Measurements from ENCODE around the gene S100A8.

Gene S100A8

GRCh38 chr1:153389973-153390879 lies 647 bp downstream of the S100A8 start:
- peak in 2 of 4 experiments; percentile 41 to 48 for DNase-seq

GRCh38 chr1:153389401-153389800 lies 1.5 kb downstream of the S100A8 start:
- DNase-seq = no peak

GRCh38 chr1:153387785-153388184 lies 3.1 kb downstream of the S100A8 start:
- DNase-seq = no peak

DNA sequence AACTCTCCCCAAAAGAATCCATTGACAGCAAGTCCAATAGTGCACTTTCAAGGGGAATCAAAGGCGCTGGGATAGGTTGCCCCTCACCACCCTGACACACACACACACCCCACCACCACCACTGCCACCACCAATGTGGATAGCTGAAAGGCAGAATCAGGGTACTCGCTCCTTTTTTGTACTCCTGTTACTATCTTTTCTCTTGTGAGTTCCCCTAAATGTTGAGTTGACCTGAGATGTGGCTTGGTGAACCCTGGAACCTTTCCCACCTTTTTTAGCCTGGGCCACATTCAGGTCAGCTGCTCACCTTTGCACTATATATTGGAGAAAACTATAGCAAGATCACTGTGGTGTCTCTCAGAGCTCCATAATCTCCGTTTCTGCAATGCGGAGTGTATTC lies 3.9 kb downstream of the S100A8 start:
- DNase-seq = no peak

DNA sequence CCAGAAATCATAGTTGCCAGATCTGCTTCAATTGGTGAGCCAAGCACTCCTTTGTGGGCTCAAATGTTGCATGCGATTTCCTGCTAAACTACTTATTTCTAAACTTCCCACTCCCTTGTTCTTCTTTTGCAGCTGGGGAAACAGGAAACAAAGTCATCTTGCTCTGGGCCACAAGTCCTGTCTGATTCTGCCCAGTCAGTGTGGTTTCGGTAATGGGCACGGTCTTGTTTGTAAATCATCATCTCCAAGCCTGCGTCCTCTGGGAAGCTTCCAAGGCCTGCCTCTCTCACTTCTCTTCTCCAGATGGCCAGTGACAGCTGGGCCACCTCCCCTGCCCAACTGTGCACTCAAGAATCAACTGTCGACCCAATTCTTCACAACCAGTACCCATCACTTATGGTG lies 4.4 kb downstream of the S100A8 start:
- peak; percentile 83 to 93 (median 90) for DNase-seq

GRCh38 chr1:153384958-153385580 lies 5.8 kb downstream of the S100A8 start:
- DNase-seq = peak; percentile 22 to 73 (median 56)

GRCh38 chr1:153380711-153381110 lies 10.2 kb downstream of the S100A8 start:
- no peak for DNase-seq

DNA sequence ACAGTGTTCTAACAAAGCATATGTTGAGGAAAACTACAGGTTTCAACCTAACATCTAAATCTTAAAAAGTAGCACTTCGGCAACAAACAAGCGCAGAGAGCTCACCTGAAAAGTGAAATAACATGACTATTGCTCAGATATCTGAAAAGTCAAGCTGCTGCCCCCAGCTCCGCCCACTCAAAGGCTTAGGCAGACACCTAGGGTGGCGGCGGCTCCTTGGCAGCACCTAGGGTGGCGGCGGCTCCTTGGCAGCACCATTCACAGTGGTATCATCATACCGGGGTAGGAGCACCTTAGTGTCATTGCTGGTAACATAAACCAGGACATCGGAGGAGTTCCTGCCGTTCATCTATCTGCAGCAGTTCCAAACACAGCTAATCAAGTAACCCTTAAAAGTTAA lies 11.3 kb downstream of the S100A8 start:
- DNase-seq = no peak

- peak; percentile 41 to 87 (median 78) for DNase-seq
These were observed 15.4 kb downstream of the S100A8 start, which contains the start of gene S100A12 for GRCh38 chr1:153375511-153375910. S100A12 (minus strand) TSS chr1:153375621; CDS start chr1:153374592, 1,029 bp downstream.

- peak in 3 of 4 experiments; percentile 45 to 71 (median 54) for DNase-seq
These were observed 16.8 kb downstream of the S100A8 start for GRCh38 chr1:153374071-153374470.

DNA sequence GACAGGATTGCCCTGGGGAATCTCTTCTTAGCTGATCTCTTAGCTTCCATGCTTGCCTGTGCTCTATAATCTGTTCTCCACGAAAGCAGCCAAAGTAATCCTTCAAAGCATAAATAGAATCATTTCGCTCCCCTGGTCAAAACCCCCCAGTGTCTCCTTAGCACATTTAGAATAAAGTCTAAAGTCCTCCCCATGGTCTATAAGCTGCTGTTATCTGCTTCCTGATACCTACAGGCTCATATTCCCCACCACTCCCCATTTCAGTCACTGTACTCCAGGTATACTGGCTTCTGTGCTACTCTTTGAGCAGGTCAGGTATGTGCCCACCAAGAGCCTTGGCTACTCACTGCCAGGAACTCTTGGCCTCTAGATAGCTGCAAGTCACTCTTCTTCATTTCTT lies 18.3 kb downstream of the S100A8 start:
- DNase-seq = no peak

- no peak for DNase-seq
These were observed 19.6 kb downstream of the S100A8 start for GRCh38 chr1:153371231-153371630.

GRCh38 chr1:153370146-153370545 lies 20.7 kb downstream of the S100A8 start:
- DNase-seq = no peak

DNA sequence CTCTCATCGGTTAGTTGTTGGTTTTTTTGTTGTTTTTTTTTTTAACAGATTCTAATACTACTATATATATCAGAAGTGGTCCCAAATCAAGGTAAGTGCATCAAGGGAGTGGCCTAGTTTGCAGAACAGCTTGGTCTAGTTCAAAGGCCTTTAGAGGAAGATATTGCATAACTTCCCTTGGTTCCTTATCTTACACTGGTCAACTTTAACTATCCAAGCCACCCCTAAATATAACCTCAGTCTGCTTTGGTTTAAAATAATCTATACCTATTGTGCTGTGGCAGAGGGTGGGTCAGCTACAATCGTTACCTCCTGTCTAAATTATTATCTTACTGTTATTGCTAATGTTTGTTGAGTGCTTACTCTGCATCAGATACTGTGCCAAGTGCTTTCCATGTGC lies 22.4 kb downstream of the S100A8 start:
- DNase-seq = peak in 3 of 4 experiments; percentile 20 to 65 (median 55)

GRCh38 chr1:153367090-153367489 lies 23.8 kb downstream of the S100A8 start:
- DNase-seq = peak in 1 of 4 experiments; percentile 56

GRCh38 chr1:153366261-153366660 lies 24.6 kb downstream of the S100A8 start:
- DNase-seq = no peak

DNA sequence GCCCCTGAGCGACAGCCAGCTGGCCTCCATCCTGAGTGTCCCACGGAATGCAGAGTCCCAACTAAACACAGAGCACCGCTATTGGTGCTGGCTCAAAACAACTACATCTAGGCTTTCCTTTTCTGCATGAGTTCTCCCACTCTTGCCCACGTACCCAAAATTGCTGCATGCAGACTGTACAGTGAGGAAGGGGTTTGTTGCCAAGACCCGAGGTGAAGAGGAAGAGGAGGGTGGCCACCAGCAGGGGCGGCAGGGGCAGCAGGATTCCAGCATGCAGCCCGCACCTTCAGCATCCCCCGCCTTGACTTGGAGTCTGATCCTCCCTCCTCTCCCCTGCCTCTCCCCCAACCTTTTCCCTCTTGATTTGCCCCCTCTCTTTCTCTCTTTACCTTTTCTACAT lies 25.2 kb downstream of the S100A8 start:
- DNase-seq = no peak

- DNase-seq = peak; percentile 58 to 79 (median 70)
These were observed 25.9 kb downstream of the S100A8 start for GRCh38 chr1:153364766-153365666.

GRCh38 chr1:153364156-153364555 lies 26.7 kb downstream of the S100A8 start:
- peak in 2 of 4 experiments; percentile 32 to 48 for DNase-seq

- DNase-seq = no peak
These were observed 27.2 kb downstream of the S100A8 start for GRCh38 chr1:153363641-153364040.

GRCh38 chr1:153362187-153362775 lies 28.6 kb downstream of the S100A8 start:
- DNase-seq = no peak

GRCh38 chr1:153361480-153362109 lies 29.3 kb downstream of the S100A8 start:
- DNase-seq = no peak

Data from suppressor macrophage (primary cell).